CD8-positive, alpha-beta memory T cell (primary cell): ENCODE results near the gene BLOC1S5. TPM values are rescaled to one million over a fixed set of nuclear protein-coding genes. Genes with fewer than 3 reads are reported as not detected.

Experiments
- CTCF ChIA-PET: fragments of 350-600 bp; sonication (Branson Sonifier 250); formaldehyde crosslinking; loops from one replicate; lab custom pipeline; 2021; ENCODE audit warnings: antibody characterized with exemption; lab: Charles Lee
- POLR2A ChIA-PET: fragments of 350-600 bp; sonication (Branson Sonifier 250); formaldehyde crosslinking; loops from one replicate; lab custom pipeline; 2021; ENCODE audit warnings: antibody characterized with exemption; lab: Charles Lee
- DNase-seq, 5 donors: peaks; one replicate each; pipeline versions ENCODE4 v3.0.0 to v3.0.0-alpha.2; 2020 to 2022; ENCODE audit warnings: mixed read lengths in 1 of 5
- H3K27ac ChIP-seq: one replicate; pipeline ENCODE4 v1.7.0; 2013; ENCODE audit warnings: low read depth, mild to moderate bottlenecking, low read length, moderate library complexity
- H3K27me3 ChIP-seq: 2 replicates; pipeline ENCODE4 v1.7.0; 2013; ENCODE audit warnings: low read length, mild to moderate bottlenecking; ENCODE audit not compliant: insufficient read depth, poor library complexity, severe bottlenecking
- H3K36me3 ChIP-seq: 2 replicates; pipeline ENCODE4 v1.7.0; 2013; ENCODE audit warnings: mild to moderate bottlenecking, low read length, moderate library complexity; ENCODE audit not compliant: insufficient read depth
- H3K4me1 ChIP-seq: 2 replicates; pipeline ENCODE4 v1.7.0; 2013; ENCODE audit warnings: mild to moderate bottlenecking, low read length, moderate library complexity; ENCODE audit not compliant: insufficient read depth
- H3K4me3 ChIP-seq: 2 replicates; pipeline ENCODE4 v1.7.0; 2013; ENCODE audit warnings: mild to moderate bottlenecking, low read length
- H3K9me3 ChIP-seq: 2 replicates; pipeline ENCODE4 v1.7.0; 2013; ENCODE audit warnings: mild to moderate bottlenecking, low read length
- H3K27ac Mint-ChIP-seq, 8 donors: one replicate each; pipeline ENCODE4 v1.8.0; 2020 to 2021; ENCODE audit warnings: mixed read lengths in 8 of 8, mild to moderate bottlenecking in 6 of 8, inconsistent platforms in 3 of 8, moderate library complexity in 3 of 8
- H3K27me3 Mint-ChIP-seq, 2 donors: one replicate each; pipeline ENCODE4 v1.8.0; 2020 to 2021; ENCODE audit warnings: mixed read lengths in 2 of 2, mild to moderate bottlenecking in 1 of 2, moderate library complexity in 1 of 2
- H3K36me3 Mint-ChIP-seq, 3 donors: one replicate each; pipeline ENCODE4 v1.8.0; 2020 to 2021; ENCODE audit warnings: mixed read lengths in 3 of 3, inconsistent platforms in 1 of 3, mild to moderate bottlenecking in 1 of 3
- H3K4me1 Mint-ChIP-seq, 3 donors: one replicate each; pipeline ENCODE4 v1.8.0; 2020 to 2021; ENCODE audit warnings: mixed read lengths in 3 of 3, inconsistent platforms in 1 of 3, mild to moderate bottlenecking in 1 of 3
- H3K4me3 Mint-ChIP-seq, 7 donors: one replicate each; pipeline ENCODE4 v1.8.0; 2020 to 2021; ENCODE audit warnings: mixed read lengths in 7 of 7, mild to moderate bottlenecking in 6 of 7, moderate library complexity in 4 of 7, inconsistent platforms in 2 of 7
- H3K9me3 Mint-ChIP-seq, 5 donors: one replicate each; pipeline ENCODE4 v1.8.0; 2020 to 2022; ENCODE audit warnings: mixed read lengths in 5 of 5, mild to moderate bottlenecking in 3 of 5, moderate library complexity in 2 of 5, inconsistent platforms in 1 of 5
- polyA plus RNA-seq: library from polyadenylated mRNA; unstranded; fragments of 300-500 nt; fragmentation: Illumina TruSeq; gene quantifications from one replicate; pipeline ENCODE4 v1.2.3, GENCODE V29; 2021
- total RNA-seq, 2 experiments: library from RNA; stranded (reverse); gene quantifications; one replicate each; pipeline ENCODE4 v1.2.3, GENCODE V29; 2021

The BLOC1S5 gene
- total and polyA plus RNA-seq, 3 experiments from 2014 or later = 20.0 to 27.9 (median 22.6) TPM

DNA sequence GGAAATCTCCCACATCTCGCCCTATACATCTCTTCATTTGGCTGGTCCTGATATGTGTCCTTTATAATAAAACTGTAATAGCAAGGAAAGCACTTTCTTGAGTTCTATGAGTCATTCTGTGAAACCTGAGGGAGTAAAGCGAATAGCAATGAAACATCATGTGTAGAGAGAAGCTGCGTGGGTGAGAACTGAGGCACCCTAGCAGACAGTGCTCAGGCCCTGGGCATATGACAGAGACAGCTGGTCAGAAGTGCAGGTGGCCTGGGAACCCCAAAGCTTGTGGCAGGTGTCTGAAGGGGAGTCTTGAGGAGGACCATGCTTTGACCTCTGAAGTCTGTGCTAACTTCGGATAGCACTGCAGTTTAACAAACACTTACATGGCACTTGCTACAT lies 1.3 kb upstream of the BLOC1S5 start:
- no peaks in the 10 kb centered on the region for H3K27me3 ChIP-seq
- POLR2A ChIA-PET = no interaction called here
- Mint-ChIP-seq H3K27me3 (no peaks in the 10 kb centered on the region), H3K4me1 (peaks cover 24 to 31% (median 30%) of the 10 kb centered on the region in 3 donors), H3K9me3 (no peaks in the 10 kb centered on the region), H3K4me3 (peak overlapping the region in 5 of 7 donors; percentile 1 to 95 (median 93)), H3K27ac (peak overlapping the region; percentile 24 to 98 (median 97)), H3K36me3 (peaks cover 0 to 19% (median 0%) of the 10 kb centered on the region in 3 donors)
- CTCF ChIA-PET = interaction anchor here (1.1 kb wide), 1 partner anchor 37 kb away, joined by 4 read pairs; the partner anchor contains the start of gene EEF1E1
- peak overlapping the region; percentile 83 for H3K4me3 ChIP-seq
- H3K36me3 ChIP-seq = no peaks in the 10 kb centered on the region
- no peak for DNase-seq
- no peak overlapping the region for H3K27ac ChIP-seq
- peaks cover 19% of the 10 kb centered on the region for H3K4me1 ChIP-seq
- no peaks in the 10 kb centered on the region for H3K9me3 ChIP-seq

GRCh38 chr6:8064638-8065518 lies 689 bp upstream of the BLOC1S5 start:
- Mint-ChIP-seq H3K27ac (peak overlapping the region; percentile 87 to 98 (median 97)), H3K9me3 (no peaks in the 10 kb centered on the region), H3K27me3 (no peaks in the 10 kb centered on the region), H3K36me3 (peaks cover 0 to 25% (median 6%) of the 10 kb centered on the region in 3 donors), H3K4me1 (peaks cover 25 to 37% (median 31%) of the 10 kb centered on the region in 3 donors), H3K4me3 (peak overlapping the region; percentile 93 to 95 (median 95))
- Histone ChIP-seq H3K36me3 (no peaks in the 10 kb centered on the region), H3K4me1 (peaks cover 19% of the 10 kb centered on the region), H3K27ac (peak overlapping the region; percentile 91), H3K9me3 (no peaks in the 10 kb centered on the region), H3K27me3 (no peaks in the 10 kb centered on the region), H3K4me3 (peak overlapping the region; percentile 83)
- POLR2A ChIA-PET = interaction anchor here (2.2 kb wide), 1 partner anchor 37 kb away, joined by 29 read pairs; the partner anchor contains the start of gene EEF1E1
- DNase-seq = no peak
- CTCF ChIA-PET = interaction anchor here (1.1 kb wide), 1 partner anchor 37 kb away, joined by 4 read pairs; the partner anchor contains the start of gene EEF1E1

- Histone ChIP-seq H3K9me3 (no peaks in the 10 kb centered on the region), H3K36me3 (peaks cover 7% of the 10 kb centered on the region), H3K27ac (no peak overlapping the region), H3K27me3 (no peaks in the 10 kb centered on the region), H3K4me3 (no peak overlapping the region), H3K4me1 (peaks cover 19% of the 10 kb centered on the region)
- Mint-ChIP-seq H3K4me3 (peak overlapping the region in 1 of 7 donors; percentile 95), H3K4me1 (peaks cover 25 to 41% (median 41%) of the 10 kb centered on the region in 3 donors), H3K27ac (peak overlapping the region in 2 of 8 donors; percentile 19 to 29), H3K9me3 (no peaks in the 10 kb centered on the region), H3K36me3 (peaks cover 10 to 47% (median 12%) of the 10 kb centered on the region in 3 donors), H3K27me3 (no peaks in the 10 kb centered on the region)
- DNase-seq = no peak
- CTCF ChIA-PET = no interaction called here
- POLR2A ChIA-PET = no interaction called here
Observed at GRCh38 chr6:8061736-8062135, 2.5 kb downstream of the BLOC1S5 start.

DNA sequence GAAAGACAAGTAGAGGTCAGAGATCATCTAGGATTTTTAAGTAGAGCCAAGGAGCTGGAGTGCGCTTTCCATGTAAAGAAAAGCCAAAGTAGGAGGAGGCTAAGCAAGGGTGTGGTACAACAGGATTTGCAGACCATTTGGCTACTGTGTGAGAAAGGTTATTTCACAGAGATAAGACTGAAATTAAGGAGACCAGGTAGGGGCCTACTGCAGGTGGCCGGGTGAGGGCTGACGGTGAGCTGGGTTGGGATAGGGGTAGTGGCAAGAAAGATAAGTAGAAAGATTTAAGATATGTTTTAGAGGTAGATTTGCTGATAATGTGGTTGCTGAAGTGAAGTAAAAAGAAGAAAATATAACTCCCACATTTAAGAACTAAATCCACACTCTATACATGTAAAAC lies 3.8 kb downstream of the BLOC1S5 start:
- Mint-ChIP-seq H3K36me3 (peaks cover 12 to 60% (median 13%) of the 10 kb centered on the region in 3 donors), H3K4me1 (peaks cover 21 to 37% (median 35%) of the 10 kb centered on the region in 3 donors), H3K9me3 (no peaks in the 10 kb centered on the region), H3K27ac (peak overlapping the region in 4 of 8 donors; percentile 4 to 68 (median 18)), H3K4me3 (no peak overlapping the region), H3K27me3 (no peaks in the 10 kb centered on the region)
- ChIA-PET CTCF (no interaction called here), POLR2A (no interaction called here)
- peaks cover 17% of the 10 kb centered on the region for H3K4me1 ChIP-seq
- H3K27ac ChIP-seq = no peak overlapping the region
- no peak for DNase-seq
- peaks cover 7% of the 10 kb centered on the region for H3K36me3 ChIP-seq
- H3K9me3 ChIP-seq = no peaks in the 10 kb centered on the region
- no peaks in the 10 kb centered on the region for H3K27me3 ChIP-seq
- no peak overlapping the region for H3K4me3 ChIP-seq

GRCh38 chr6:8059129-8059528 lies 5.1 kb downstream of the BLOC1S5 start:
- no peaks in the 10 kb centered on the region for H3K9me3 ChIP-seq
- no peak overlapping the region for H3K4me3 ChIP-seq
- no peaks in the 10 kb centered on the region for H3K27me3 Mint-ChIP-seq
- no peak overlapping the region for H3K27ac ChIP-seq
- peaks cover 7% of the 10 kb centered on the region for H3K36me3 ChIP-seq
- H3K4me3 Mint-ChIP-seq = no peak overlapping the region
- H3K36me3 Mint-ChIP-seq = peaks cover 15 to 67% (median 18%) of the 10 kb centered on the region in 3 donors
- ChIA-PET POLR2A (no interaction called here), CTCF (no interaction called here)
- H3K27ac Mint-ChIP-seq = peak overlapping the region in 1 of 8 donors; percentile 34
- no peaks in the 10 kb centered on the region for H3K27me3 ChIP-seq
- no peak for DNase-seq
- H3K4me1 Mint-ChIP-seq = peaks cover 10 to 29% (median 23%) of the 10 kb centered on the region in 3 donors
- H3K9me3 Mint-ChIP-seq = no peaks in the 10 kb centered on the region
- peaks cover 7% of the 10 kb centered on the region for H3K4me1 ChIP-seq

DNA sequence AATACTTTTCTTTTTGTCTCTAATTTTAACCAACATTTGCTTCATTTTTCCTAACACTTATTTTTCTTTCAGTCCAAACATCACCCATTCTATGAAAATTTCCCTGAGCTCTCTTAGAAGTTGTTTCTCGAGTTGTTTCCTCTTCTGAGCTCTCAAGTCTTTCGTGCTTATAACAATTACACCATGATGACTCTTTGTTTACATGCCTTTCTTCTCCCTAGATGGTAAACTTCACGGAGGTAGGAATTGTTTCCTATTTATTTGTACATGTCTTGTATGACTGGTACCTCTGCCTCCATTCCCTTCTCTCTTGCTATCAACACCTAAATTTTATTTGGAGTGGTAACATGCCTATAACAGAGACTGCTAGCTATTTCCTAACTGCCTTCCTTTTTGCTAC lies 6.4 kb downstream of the BLOC1S5 start:
- peaks cover 17 to 69% (median 19%) of the 10 kb centered on the region in 3 donors for H3K36me3 Mint-ChIP-seq
- H3K9me3 Mint-ChIP-seq = no peaks in the 10 kb centered on the region
- H3K27ac ChIP-seq = no peak overlapping the region
- ChIA-PET CTCF (no interaction called here), POLR2A (no interaction called here)
- H3K4me1 Mint-ChIP-seq = peaks cover 2 to 23% (median 14%) of the 10 kb centered on the region in 3 donors
- no peaks in the 10 kb centered on the region for H3K27me3 ChIP-seq
- no peak for DNase-seq
- no peaks in the 10 kb centered on the region for H3K9me3 ChIP-seq
- no peak overlapping the region for H3K4me3 ChIP-seq
- H3K27ac Mint-ChIP-seq = peak overlapping the region in 1 of 8 donors; percentile 42
- H3K27me3 Mint-ChIP-seq = no peaks in the 10 kb centered on the region
- H3K36me3 ChIP-seq = peaks cover 7% of the 10 kb centered on the region
- H3K4me1 ChIP-seq = no peaks in the 10 kb centered on the region
- no peak overlapping the region for H3K4me3 Mint-ChIP-seq

DNA sequence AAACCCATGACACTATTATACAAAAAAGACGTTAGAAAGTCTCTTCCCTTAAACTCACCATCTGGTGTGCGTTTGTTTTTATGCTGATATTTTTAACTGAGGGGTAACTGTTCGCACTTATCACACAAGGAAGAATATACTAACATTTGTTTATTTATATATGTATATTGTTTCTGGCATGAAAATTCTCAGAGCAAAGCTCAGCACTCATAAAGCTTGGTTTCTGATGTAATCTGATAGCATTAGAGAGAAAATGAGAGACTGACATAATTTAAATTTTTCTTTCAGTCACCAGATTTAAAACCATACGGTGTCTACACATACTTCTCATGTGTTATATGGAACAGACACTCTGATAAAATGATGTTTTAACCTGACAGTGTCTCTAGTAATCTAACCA lies 6.9 kb downstream of the BLOC1S5 start:
- POLR2A ChIA-PET = no interaction called here
- DNase-seq = no peak

GRCh38 chr6:8054276-8054675 lies 9.9 kb downstream of the BLOC1S5 start:
- Histone ChIP-seq H3K27ac (no peak overlapping the region), H3K36me3 (peaks cover 7% of the 10 kb centered on the region), H3K27me3 (no peaks in the 10 kb centered on the region), H3K4me1 (no peaks in the 10 kb centered on the region), H3K4me3 (no peak overlapping the region), H3K9me3 (no peaks in the 10 kb centered on the region)
- peaks cover 17 to 63% (median 21%) of the 10 kb centered on the region in 3 donors for H3K36me3 Mint-ChIP-seq
- no peak overlapping the region for H3K4me3 Mint-ChIP-seq
- POLR2A ChIA-PET = no interaction called here
- CTCF ChIA-PET = no interaction called here
- DNase-seq = no peak
- H3K4me1 Mint-ChIP-seq = peaks cover 0 to 17% (median 10%) of the 10 kb centered on the region in 3 donors
- H3K27ac Mint-ChIP-seq = peak overlapping the region in 1 of 8 donors; percentile 81
- no peaks in the 10 kb centered on the region for H3K27me3 Mint-ChIP-seq
- H3K9me3 Mint-ChIP-seq = no peaks in the 10 kb centered on the region

More for the DNA sequence above, 6.9 kb downstream of the BLOC1S5 start:
- H3K27ac ChIP-seq = no peak overlapping the region
- CTCF ChIA-PET = no interaction called here
- H3K9me3 ChIP-seq = no peaks in the 10 kb centered on the region
- Mint-ChIP-seq H3K27me3 (no peaks in the 10 kb centered on the region), H3K27ac (no peak overlapping the region), H3K9me3 (no peaks in the 10 kb centered on the region), H3K4me3 (no peak overlapping the region), H3K36me3 (peaks cover 17 to 69% (median 19%) of the 10 kb centered on the region in 3 donors), H3K4me1 (peaks cover 2 to 20% (median 10%) of the 10 kb centered on the region in 3 donors)
- no peaks in the 10 kb centered on the region for H3K4me1 ChIP-seq
- no peak overlapping the region for H3K4me3 ChIP-seq
- H3K27me3 ChIP-seq = no peaks in the 10 kb centered on the region
- peaks cover 7% of the 10 kb centered on the region for H3K36me3 ChIP-seq
